Panc1 (cell line): ENCODE results near the gene TMOD2. TPM values are rescaled to one million over a fixed set of nuclear protein-coding genes. Genes with fewer than 3 reads are reported as not detected.

Source experiments
- ATAC-seq: fragments of 200-7000 bp; cut with Tn5 transposase; 2 replicates; pipeline ENCODE4 v1.9.1; 2020; ENCODE audit warnings: mild to moderate bottlenecking, moderate library complexity
- BruUV-seq: library from RNA; stranded (reverse); fragments of 400-500 nt; replicated peaks from 2 replicates; lab custom pipeline; 2021; lab: Mats Ljungman, UMichigan
- CTCF ChIA-PET: fragments of 300-600 bp; sonication (Branson Sonifier 250); formaldehyde crosslinking; loops from one replicate; lab custom pipeline; 2022; ENCODE audit warnings: antibody characterized with exemption; lab: Charles Lee
- POLR2A ChIA-PET: fragments of 300-600 bp; sonication (Branson Sonifier 250); formaldehyde crosslinking; loops from one replicate; lab custom pipeline; 2022; ENCODE audit warnings: antibody characterized with exemption; lab: Charles Lee
- DNase-seq: peaks from one replicate; pipeline ENCODE4 v3.0.0-alpha.2; 2010; ENCODE audit warnings: low read depth, low spot score
- H3K27ac ChIP-seq: 2 replicates; pipeline ENCODE4 v1.5.1; 2011; ENCODE audit warnings: mild to moderate bottlenecking, low read length, inconsistent platforms
- H3K27me3 ChIP-seq: fragments of 200-500 bp; sonication (Bioruptor generic); 2 replicates; pipeline ENCODE4 v1.6.0; 2014; ENCODE audit warnings: low read length, inconsistent platforms; ENCODE audit not compliant: control insufficient read depth, insufficient read depth
- H3K36me3 ChIP-seq: fragments of 200-500 bp; sonication (Bioruptor generic); 2 replicates; pipeline ENCODE4 v1.5.1; 2014; ENCODE audit warnings: inconsistent platforms, mild to moderate bottlenecking, low read length, moderate library complexity; ENCODE audit not compliant: control insufficient read depth, insufficient read depth
- H3K4me1 ChIP-seq: 2 replicates; pipeline ENCODE4 v1.5.1; 2011; ENCODE audit warnings: inconsistent platforms, mild to moderate bottlenecking, low read length, moderate library complexity; ENCODE audit not compliant: control insufficient read depth, insufficient read depth
- H3K4me3 ChIP-seq, 2 experiments: 2 replicates each; pipeline ENCODE4 v1.5.1; 2011 to 2012; ENCODE audit warnings: low read depth in 2 of 2, low read length in 2 of 2, mild to moderate bottlenecking in 2 of 2, inconsistent platforms in 1 of 2, moderate library complexity in 1 of 2
- H3K9me3 ChIP-seq: fragments of 200-500 bp; sonication (Bioruptor generic); 2 replicates; pipeline ENCODE4 v1.5.1; 2014; ENCODE audit warnings: low read depth, mild to moderate bottlenecking, inconsistent platforms, low read length, moderate library complexity; ENCODE audit not compliant: control insufficient read depth, insufficient read depth
- CTCF ChIP-seq: fragments of 450-650 bp; IDR thresholded peaks from 2 replicates; pipeline ENCODE4 v1.5.1; 2017; ENCODE audit warnings: mild to moderate bottlenecking
- POLR2AphosphoS5 ChIP-seq: IDR thresholded peaks from 2 replicates; pipeline ENCODE4 v1.6.1; 2012; ENCODE audit warnings: mild to moderate bottlenecking, low read depth, low read length, moderate library complexity
- REST ChIP-seq, 2 experiments: IDR thresholded peaks; 2 replicates each; pipeline ENCODE4 v1.6.1; 2011 to 2012; ENCODE audit warnings: low read depth in 2 of 2, control low read depth in 1 of 2, low read length in 1 of 2, mild to moderate bottlenecking in 1 of 2, moderate library complexity in 1 of 2; ENCODE audit not compliant: insufficient read depth in 1 of 2
- SIN3A ChIP-seq: IDR thresholded peaks from 2 replicates; pipeline ENCODE4 v1.6.1; 2012; ENCODE audit warnings: low read depth, mild to moderate bottlenecking, low read length, moderate library complexity, borderline replicate concordance; ENCODE audit not compliant: insufficient read depth
- TCF7L2 ChIP-seq: IDR thresholded peaks from 2 replicates; pipeline ENCODE4 v1.6.1; 2011; ENCODE audit warnings: mild to moderate bottlenecking, low read depth, low read length, inconsistent platforms
- in situ Hi-C: cut with HindIII; loops from 2 replicates; pipeline ENCODE4 v1.10.0; 2016; ENCODE audit warnings: low sequenced_read_pairs, low pct_unique_long_range_greater_than_20kb
- intact Hi-C: fragments of 100-400 bp; cut with micrococcal nuclease; formaldehyde crosslinking; loops from one replicate; pipeline ENCODE4 v1.10.0; 2022; ENCODE audit not compliant: unreplicated experiment
- total RNA-seq: library from RNA; stranded (reverse); gene quantifications from one replicate; pipeline ENCODE4 v1.2.1, GENCODE V29; 2021; ENCODE audit not compliant: unreplicated experiment

Gene TMOD2
- total RNA-seq, 1 experiment from 2014 or later, result 1.7 TPM

GRCh38 chr15:51780636-51781035 lies 29.2 kb downstream of the TMOD2 start:
- no peak overlapping the region for H3K27ac ChIP-seq
- H3K4me1 ChIP-seq, result no peaks in the 10 kb centered on the region
- DNase-seq (no peak), ATAC-seq (no peak)
- H3K9me3 ChIP-seq, result no peaks in the 10 kb centered on the region; the same call in 1 of the 2 replicates
- ChIA-PET POLR2A (no interaction called here), CTCF (no interaction called here)
- in situ Hi-C loops (no loop called here), intact Hi-C loops (no loop called here)
- no peaks in the 10 kb centered on the region for H3K27me3 ChIP-seq
- H3K36me3 ChIP-seq, result no peaks in the 10 kb centered on the region
- BruUV-seq, result no TSS peak
- no peak for TF ChIP-seq TCF7L2
- TF ChIP-seq REST (IDR thresholded peaks at IDR 0.05; ENCODE audit: insufficient read depth in 1 of 2, low read depth in 2 of 2, low read length in 1 of 2), result no peak
- no peak for TF ChIP-seq POLR2AphosphoS5
- no peak for TF ChIP-seq CTCF
- no peak for TF ChIP-seq SIN3A
- no peak overlapping the region for H3K4me3 ChIP-seq

- Histone ChIP-seq H3K27me3 (no peaks in the 10 kb centered on the region), H3K27ac (no peak overlapping the region), H3K4me3 (no peak overlapping the region), H3K9me3 (no peaks in the 10 kb centered on the region; the same call in 1 of the 2 replicates), H3K36me3 (no peaks in the 10 kb centered on the region), H3K4me1 (no peaks in the 10 kb centered on the region)
- ChIA-PET POLR2A (no interaction called here), CTCF (no interaction called here)
- DNase-seq (no peak), ATAC-seq (no peak)
- no peak for TF ChIP-seq POLR2AphosphoS5
- no peak for TF ChIP-seq REST (IDR thresholded peaks at IDR 0.05; ENCODE audit: insufficient read depth in 1 of 2, low read depth in 2 of 2, low read length in 1 of 2)
- no peak for TF ChIP-seq TCF7L2
- no peak for TF ChIP-seq SIN3A
- TF ChIP-seq CTCF, result no peak
- BruUV-seq, result no TSS peak
- in situ Hi-C loops (no loop called here), intact Hi-C loops (no loop called here)
Measured at GRCh38 chr15:51781506-51781905, 30.1 kb downstream of the TMOD2 start.
